B cell (primary cell): ENCODE data around the gene GABRG3. TPM values are rescaled to one million over a fixed set of nuclear protein-coding genes. Genes with fewer than 3 reads are reported as not detected.

ENCODE experiments used
- ATAC-seq: fragments of 200-7000 bp; cut with Tn5 transposase; one replicate; pipeline ENCODE4 v1.10.0; 2021; ENCODE audit warnings: low read depth, mild to moderate bottlenecking, moderate number of reproducible peaks, moderate library complexity
- CTCF ChIA-PET: fragments of 350-600 bp; sonication (Branson Sonifier 250); formaldehyde crosslinking; loops from one replicate; lab custom pipeline; 2021; ENCODE audit warnings: antibody characterized with exemption, inconsistent platforms; lab: Charles Lee
- POLR2A ChIA-PET: fragments of 350-600 bp; sonication (Branson Sonifier 250); formaldehyde crosslinking; loops from one replicate; lab custom pipeline; 2021; ENCODE audit warnings: antibody characterized with exemption; lab: Charles Lee
- DNase-seq: peaks from one replicate; pipeline ENCODE4 v3.0.0; 2013
- H2AFZ ChIP-seq: 2 replicates; pipeline ENCODE4 v1.6.1; 2012; ENCODE audit warnings: mild to moderate bottlenecking, low read depth, low read length; ENCODE audit not compliant: insufficient read depth, poor library complexity, severe bottlenecking
- H3K27ac ChIP-seq, 2 donors: 1 replicate in 1 of 2; 2 replicates in 1 of 2; pipeline ENCODE4 v1.5.1; 2012 to 2013; ENCODE audit warnings: low read length in 2 of 2, mild to moderate bottlenecking in 2 of 2, moderate library complexity in 1 of 2
- H3K27me3 ChIP-seq, 4 experiments: fragments of 200-600 bp in 1 of 4; sonication (generic) in 1 of 4; replicated peaks in 1 of 4; 1 replicate in 2 of 4; 2 replicates in 2 of 4; pipeline versions ENCODE4 v1.6.1 to v1.7.0; 2013 to 2016; ENCODE audit warnings: low read length in 3 of 4, mild to moderate bottlenecking in 2 of 4, mixed read lengths in 1 of 4, moderate library complexity in 1 of 4; ENCODE audit not compliant: insufficient read depth in 4 of 4, control insufficient read depth in 3 of 4; ENCODE audit errors: control extremely low read depth in 1 of 4
- H3K36me3 ChIP-seq, 2 experiments: replicated peaks in 1 of 2; 1 replicate in 1 of 2; 2 replicates in 1 of 2; pipeline versions ENCODE4 v1.6.1 to v1.7.1; 2013; ENCODE audit warnings: low read length in 1 of 2; ENCODE audit not compliant: insufficient read depth in 2 of 2, control insufficient read depth in 1 of 2; ENCODE audit errors: control extremely low read depth in 1 of 2, extremely low read depth in 1 of 2
- H3K4me1 ChIP-seq, 2 donors: fragments of 200-600 bp in 1 of 2; sonication (generic) in 1 of 2; 1 replicate in 1 of 2; 2 replicates in 1 of 2; pipeline versions ENCODE4 v1.5.1 to v1.6.1; 2013 to 2017; ENCODE audit warnings: low read length in 2 of 2; ENCODE audit not compliant: control insufficient read depth in 2 of 2, insufficient read depth in 2 of 2
- H3K4me2 ChIP-seq: replicated peaks from 2 replicates; pipeline ENCODE3; 2012; ENCODE audit warnings: mild to moderate bottlenecking, low read depth, low read length; ENCODE audit not compliant: poor library complexity, severe bottlenecking
- H3K4me3 ChIP-seq, 5 experiments: fragments of 200-600 bp in 1 of 5; sonication (generic) in 1 of 5; 1 replicate in 3 of 5; 2 replicates in 2 of 5; pipeline versions ENCODE4 v1.5.1 to v1.7.0; 2011 to 2016; ENCODE audit warnings: low read length in 4 of 5, mild to moderate bottlenecking in 4 of 5, low read depth in 2 of 5, control low read depth in 1 of 5, moderate library complexity in 1 of 5; ENCODE audit not compliant: insufficient read depth in 1 of 5; ENCODE audit errors: control extremely low read depth in 1 of 5, extremely low read depth in 1 of 5
- H3K79me2 ChIP-seq: fragments of 200-600 bp; sonication (generic); one replicate; pipeline ENCODE4 v1.6.0; 2016; ENCODE audit warnings: low read length; ENCODE audit not compliant: control insufficient read depth, insufficient read depth
- H3K9ac ChIP-seq: fragments of 200-600 bp; sonication (generic); 2 replicates; pipeline ENCODE4 v1.6.1; 2017; ENCODE audit warnings: mild to moderate bottlenecking, low read length, moderate library complexity
- H3K9me3 ChIP-seq, 3 donors: one replicate each; pipeline versions ENCODE4 v1.6.1 to v1.7.1; 2013; ENCODE audit warnings: low read length in 2 of 3; ENCODE audit not compliant: control insufficient read depth in 2 of 3, insufficient read depth in 1 of 3; ENCODE audit errors: control extremely low read depth in 1 of 3
- H4K20me1 ChIP-seq: 2 replicates; pipeline ENCODE4 v1.6.0; 2012; ENCODE audit warnings: mild to moderate bottlenecking, low read length; ENCODE audit not compliant: insufficient read depth, control insufficient read depth, poor library complexity, severe bottlenecking
- H3K27ac Mint-ChIP-seq: one replicate; pipeline ENCODE4 v1.8.0; 2021; ENCODE audit warnings: mixed read lengths
- H3K27me3 Mint-ChIP-seq: one replicate; pipeline ENCODE4 v1.8.0; 2021; ENCODE audit warnings: mixed read lengths
- H3K4me1 Mint-ChIP-seq: one replicate; pipeline ENCODE4 v1.8.0; 2021; ENCODE audit warnings: mixed read lengths
- H3K4me3 Mint-ChIP-seq: one replicate; pipeline ENCODE4 v1.8.0; 2021; ENCODE audit warnings: mixed read lengths
- H3K9me3 Mint-ChIP-seq: one replicate; pipeline ENCODE4 v1.8.0; 2022; ENCODE audit warnings: mixed read lengths; ENCODE audit not compliant: insufficient read depth
- CTCF ChIP-seq: fragments of 200-600 bp; IDR thresholded peaks from one replicate; pipeline ENCODE4 v1.8.0; 2022; ENCODE audit warnings: antibody characterized with exemption, mild to moderate bottlenecking
- EZH2 ChIP-seq: IDR thresholded peaks from 2 replicates; pipeline ENCODE4 v1.6.1; 2012; ENCODE audit warnings: borderline replicate concordance, low read depth, mild to moderate bottlenecking, moderate library complexity, low read length; ENCODE audit not compliant: insufficient read depth, poor library complexity, severe bottlenecking
- WGBS: methylation state at CpG from one replicate; pipeline ENCODE4 v1.1.5; 2013; ENCODE audit warnings: missing lambda C conversion rate; ENCODE audit not compliant: insufficient coverage; 5-methylcytosine and 5-hydroxymethylcytosine counted together
- intact Hi-C: fragments of 100-400 bp; cut with micrococcal nuclease; formaldehyde crosslinking; loops from one replicate; pipeline ENCODE4 v1.10.0; 2022
- polyA plus RNA-seq: library from polyadenylated mRNA; depleted of rRNA; stranded (reverse); fragments of >200 nt; gene quantifications from 2 replicates; pipeline ENCODE4 v1.2.3, GENCODE V29; 2012
- total RNA-seq, 2 donors: library from RNA; stranded (reverse); fragments of 120-200 nt in 1 of 2; gene quantifications; 1 replicate in 1 of 2; 2 replicates in 1 of 2; pipeline versions ENCODE4 v1.2.3 to v1.2.4, GENCODE V29; 2013 to 2022

GABRG3 gene
- total and polyA plus RNA-seq, 2 donors (not counting 1 experiment from before 2014, with no cell fraction given) = not detected

- no peaks in the 10 kb centered on the region for H3K4me1 Mint-ChIP-seq
- 71% methylated on average over 3 of the region's 3 CpGs for WGBS
- no peaks in the 10 kb centered on the region for H3K36me3 ChIP-seq
- no peak overlapping the region for H3K4me2 ChIP-seq
- H3K9me3 ChIP-seq = peaks cover 0 to 27% (median 0%) of the 10 kb centered on the region in 3 donors
- no peak overlapping the region for H2AFZ ChIP-seq
- H3K27me3 ChIP-seq = no peaks in the 10 kb centered on the region
- H3K9me3 Mint-ChIP-seq = peaks cover 4% of the 10 kb centered on the region
- H3K27me3 Mint-ChIP-seq = no peaks in the 10 kb centered on the region
- intact Hi-C loops = no loop called here
- ATAC-seq (no peak), DNase-seq (no peak)
- no peaks in the 10 kb centered on the region for H4K20me1 ChIP-seq
- CTCF ChIA-PET = no interaction called here
- no peak overlapping the region for H3K27ac Mint-ChIP-seq
- H3K4me3 ChIP-seq = no peak overlapping the region
- no peak overlapping the region for H3K9ac ChIP-seq
- H3K4me1 ChIP-seq = no peaks in the 10 kb centered on the region
- no peak overlapping the region for H3K27ac ChIP-seq
- no peaks in the 10 kb centered on the region for H3K79me2 ChIP-seq
- POLR2A ChIA-PET = no interaction called here
- no peak for TF ChIP-seq CTCF
- no peak for TF ChIP-seq EZH2
- no peak overlapping the region for H3K4me3 Mint-ChIP-seq
These were observed 283.8 kb downstream of the GABRG3 start for GRCh38 chr15:27254801-27255200.

- Mint-ChIP-seq H3K4me3 (no peak overlapping the region), H3K4me1 (no peaks in the 10 kb centered on the region), H3K9me3 (peaks cover 2% of the 10 kb centered on the region), H3K27me3 (no peaks in the 10 kb centered on the region), H3K27ac (no peak overlapping the region)
- POLR2A ChIA-PET = no interaction called here
- Histone ChIP-seq H3K4me1 (no peaks in the 10 kb centered on the region), H3K27me3 (no peaks in the 10 kb centered on the region), H3K79me2 (no peaks in the 10 kb centered on the region), H3K9me3 (peaks cover 0 to 18% (median 0%) of the 10 kb centered on the region in 3 donors), H3K4me3 (no peak overlapping the region), H3K4me2 (no peak overlapping the region), H4K20me1 (no peaks in the 10 kb centered on the region), H2AFZ (no peak overlapping the region), H3K27ac (no peak overlapping the region), H3K9ac (no peak overlapping the region), H3K36me3 (no peaks in the 10 kb centered on the region)
- no peak for ATAC-seq
- intact Hi-C loops = no loop called here
- CTCF ChIA-PET = no interaction called here
- TF ChIP-seq CTCF (no peak), EZH2 (no peak)
- no peak for DNase-seq
- 77% methylated on average over 2 of the region's 5 CpGs for WGBS
These were observed 285.5 kb downstream of the GABRG3 start for GRCh38 chr15:27256446-27256845.
